NCI-H146 (cell line): Measurements from ENCODE around the gene DPAGT1.
A peak's percentile ranks its signal among the peaks of the same experiment; 100 is the strongest.

Source experiments
- DNase-seq: peaks from one replicate; lab custom pipeline; 2025; lab: John Stamatoyannopoulos, UW

DPAGT1 gene

GRCh38 chr11:119057000-119057769 lies 44.5 kb downstream of the DPAGT1 start, which contains the start of gene HYOU1:
TSS of gene HYOU1 (minus strand) at chr11:119057205. CDS start at chr11:119056160, 1,045 bp downstream.
- DNase-seq, result peak; percentile 99

- DNase-seq, result peak; percentile 80
These were observed 45.1 kb downstream of the DPAGT1 start for GRCh38 chr11:119056421-119056999.

GRCh38 chr11:119055901-119056300 lies 45.8 kb downstream of the DPAGT1 start:
- DNase-seq, result no peak

- DNase-seq, result no peak
These were observed 47.2 kb downstream of the DPAGT1 start for GRCh38 chr11:119054418-119054817.

GRCh38 chr11:119052163-119052814 lies 49.4 kb downstream of the DPAGT1 start:
- no peak for DNase-seq

- no peak for DNase-seq
These were observed 50.1 kb downstream of the DPAGT1 start for GRCh38 chr11:119051440-119052162.

- no peak for DNase-seq
These were observed 52.6 kb downstream of the DPAGT1 start for GRCh38 chr11:119049081-119049480.

- no peak for DNase-seq
These were observed 53.0 kb downstream of the DPAGT1 start for GRCh38 chr11:119048644-119049043.

GRCh38 chr11:119047205-119047604 lies 54.4 kb downstream of the DPAGT1 start:
- no peak for DNase-seq
